GM12874 (cell line): ENCODE data around the gene IL10RA.

Source experiments
- CTCF ChIP-seq: IDR thresholded peaks from 2 replicates; pipeline ENCODE4 v1.5.1; 2011; ENCODE audit warnings: low read depth, mild to moderate bottlenecking, control low read depth, low read length, moderate library complexity; ENCODE audit not compliant: insufficient read depth

The IL10RA gene

DNA sequence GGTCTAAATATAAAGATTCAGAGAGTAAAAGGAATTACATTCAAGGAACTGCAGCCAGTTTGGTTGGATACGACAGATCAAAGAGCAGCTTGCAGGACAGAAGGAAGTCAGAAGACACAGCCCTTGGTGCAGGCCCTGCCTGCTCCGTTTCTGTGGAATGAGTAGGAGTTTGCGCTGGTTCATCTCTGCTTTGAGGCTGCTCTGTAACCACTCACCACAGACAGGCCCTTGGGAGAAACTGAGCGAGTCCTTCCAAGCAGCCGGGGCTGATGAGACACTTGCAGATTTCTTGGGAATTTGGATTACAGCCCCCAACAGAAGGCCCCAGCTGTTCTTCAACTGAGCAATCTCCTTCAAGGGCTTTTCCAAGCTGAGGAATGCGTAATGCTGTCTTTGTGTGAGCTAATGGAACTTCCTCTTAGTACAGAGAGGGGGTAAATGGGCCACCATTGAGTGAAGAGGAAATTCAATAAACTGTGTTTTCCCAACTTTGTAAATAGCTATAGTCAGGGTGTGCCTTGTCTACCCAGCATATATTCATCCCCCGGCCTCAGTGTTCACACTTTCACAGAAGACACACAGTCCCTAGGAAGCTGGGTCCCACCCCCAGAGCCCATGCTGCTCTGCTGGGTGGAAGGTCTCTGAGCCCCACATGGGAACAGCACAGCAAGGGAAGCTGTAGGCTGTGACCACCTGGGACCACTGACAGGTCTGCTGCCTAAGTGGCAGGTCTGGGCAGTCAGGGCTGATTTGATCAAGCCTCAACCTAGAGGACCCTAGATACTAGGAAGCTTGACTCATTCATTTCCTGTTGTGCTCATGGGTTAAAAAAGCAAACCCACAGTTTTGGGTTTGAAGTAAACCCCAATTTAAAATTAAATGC is 16.6 kb downstream of the IL10RA start:
- no peak for TF ChIP-seq CTCF

DNA sequence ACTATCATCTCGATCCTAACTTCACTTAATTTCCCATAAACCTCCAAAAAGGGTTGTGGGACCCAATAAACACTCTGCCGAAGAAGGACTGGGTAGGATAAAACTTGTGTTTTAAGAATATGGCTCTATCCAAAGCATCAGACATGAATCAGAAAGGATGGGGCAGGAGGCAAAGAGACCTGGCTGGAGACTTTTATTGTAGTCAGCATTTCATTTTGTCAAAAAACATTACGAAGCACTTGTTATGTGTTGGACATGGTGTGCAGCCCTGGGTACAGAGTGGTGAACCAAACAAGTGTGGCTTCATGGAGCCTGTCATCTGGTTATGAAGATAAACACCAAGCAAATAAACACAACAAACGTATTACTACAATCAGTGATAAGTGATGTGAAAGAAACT is 17.3 kb downstream of the IL10RA start:
- TF ChIP-seq CTCF = no peak

DNA sequence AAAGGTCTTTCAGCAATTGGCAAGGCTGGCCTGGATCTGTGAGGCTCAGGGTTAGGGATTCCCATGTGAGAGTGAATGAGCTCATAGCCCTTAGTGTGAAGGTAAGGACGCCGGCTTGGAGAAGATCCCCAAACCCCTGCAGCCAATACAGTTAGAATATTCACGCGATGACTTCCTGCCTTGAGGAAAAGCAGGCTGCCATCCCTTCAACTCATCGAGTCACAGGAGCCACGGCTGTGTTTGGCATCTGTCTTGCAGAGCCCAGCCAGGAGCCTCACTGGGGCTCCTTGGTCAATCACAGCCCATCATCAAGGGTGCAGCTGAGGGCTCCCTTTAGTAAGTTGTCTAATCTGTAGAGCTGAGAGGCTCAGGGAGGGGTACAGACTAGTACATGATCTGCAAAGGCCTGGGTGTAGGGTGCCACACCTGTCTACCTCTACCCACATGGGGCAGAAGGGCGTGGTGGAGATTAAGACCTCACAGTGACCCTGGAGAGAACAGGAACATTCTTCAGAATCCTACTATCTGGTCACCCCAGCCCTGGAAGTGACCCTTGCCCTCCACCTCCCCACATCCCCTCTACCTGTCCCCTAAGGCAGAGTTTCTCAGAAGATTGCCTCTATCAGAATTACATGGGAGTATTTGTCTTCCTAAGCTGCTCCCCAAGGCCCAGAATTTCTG is 18.5 kb downstream of the IL10RA start:
- TF ChIP-seq CTCF = no peak

DNA sequence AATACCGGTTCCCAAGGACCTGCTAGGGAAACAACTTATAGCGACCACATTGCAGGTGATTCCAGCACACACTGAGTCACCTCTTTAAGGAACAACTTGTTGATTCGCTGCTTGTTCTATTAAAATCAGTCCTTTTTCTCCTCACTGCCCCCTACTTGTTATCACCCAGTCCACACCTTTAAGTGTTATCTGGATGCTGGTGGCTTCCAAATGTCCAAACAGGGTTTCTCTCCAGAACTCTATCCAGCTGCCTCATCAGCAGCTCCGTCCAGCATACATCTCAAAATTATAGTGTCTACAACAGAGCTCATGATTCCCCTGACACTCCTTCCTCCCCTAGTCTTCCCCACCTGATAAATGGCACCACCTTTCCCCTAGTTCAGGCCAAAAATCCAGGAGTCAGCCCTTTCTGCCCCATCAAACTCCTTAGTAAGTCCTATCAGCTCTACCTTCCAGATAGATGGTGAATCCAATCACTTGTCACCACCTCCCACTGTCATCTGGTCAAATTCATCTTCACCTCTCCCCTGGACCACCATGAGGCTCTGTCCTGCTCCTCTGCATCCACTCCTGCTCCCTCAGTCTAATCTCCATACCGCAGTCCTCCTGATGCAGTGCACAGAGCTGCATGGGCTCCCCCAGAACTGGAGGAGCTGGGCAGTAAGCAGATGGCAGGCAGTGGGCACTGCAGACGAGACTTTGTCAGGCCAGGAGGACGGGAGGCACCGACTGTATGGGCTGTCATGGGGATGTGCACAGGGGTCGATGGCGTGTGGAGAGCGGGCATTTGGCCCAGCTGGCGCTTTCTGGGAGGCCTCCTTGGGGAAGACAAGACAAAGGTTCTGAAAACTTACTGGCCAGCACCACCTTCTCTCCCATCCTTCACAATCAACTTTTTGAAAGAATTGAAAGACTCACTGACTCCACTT is 19.3 kb downstream of the IL10RA start:
- TF ChIP-seq CTCF = no peak

- no peak for TF ChIP-seq CTCF
Observed at GRCh38 chr11:118006153-118006534, 19.9 kb downstream of the IL10RA start.

DNA sequence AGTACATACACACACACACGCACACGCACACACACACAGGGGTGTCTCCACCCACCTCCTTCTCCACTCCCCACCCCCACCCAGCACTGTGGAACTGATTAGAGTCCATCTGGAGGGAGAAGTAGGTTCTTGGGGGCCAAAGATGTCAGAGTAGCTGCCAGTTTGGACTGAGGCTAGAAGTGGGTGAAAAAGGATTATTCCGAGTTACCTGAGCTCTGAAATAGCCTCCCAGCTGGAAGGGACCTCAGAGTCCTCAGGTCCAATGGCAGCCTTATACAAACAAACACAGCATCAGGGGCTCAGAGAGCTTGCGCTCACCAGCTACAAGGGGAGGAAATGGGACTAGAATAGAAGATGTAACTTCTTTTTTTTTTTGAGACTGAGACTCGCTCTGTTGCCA is 20.8 kb downstream of the IL10RA start:
- no peak for TF ChIP-seq CTCF

DNA sequence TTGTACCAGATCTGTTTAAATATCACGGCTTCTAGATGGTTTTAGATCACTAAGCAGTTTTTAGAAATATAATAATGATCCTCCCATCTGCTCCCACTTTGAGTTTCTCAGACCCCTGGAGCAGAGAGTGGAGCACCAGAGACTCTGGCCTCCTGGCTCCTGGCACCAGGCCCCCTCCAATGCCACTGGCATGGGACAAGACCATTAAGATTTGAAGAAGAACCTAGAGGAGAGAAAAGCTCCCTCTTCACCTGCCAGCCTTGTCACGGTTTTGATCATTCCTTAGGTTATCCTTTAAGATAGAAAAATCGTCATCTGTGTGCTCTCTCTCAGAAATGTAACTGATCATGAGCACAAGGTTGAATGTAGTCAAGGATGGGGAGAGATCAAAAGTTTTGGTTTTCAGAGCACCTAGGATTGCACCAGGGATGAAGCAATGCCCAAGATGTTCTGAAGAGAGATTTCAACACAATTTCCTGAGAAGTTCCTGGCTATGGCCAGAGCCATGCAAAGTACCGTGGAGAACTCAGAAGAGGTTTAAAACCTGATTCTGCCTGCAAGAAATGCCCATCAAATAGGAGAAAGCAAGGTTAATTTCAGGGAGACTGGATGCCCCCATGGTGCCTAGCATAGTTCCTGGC is 22.2 kb downstream of the IL10RA start:
- no peak for TF ChIP-seq CTCF
